ENCODE measurements around the gene TSTD1. TPM values are rescaled to one million over a fixed set of nuclear protein-coding genes. Genes with fewer than 3 reads are reported as not detected.
A peak's percentile ranks its signal among the peaks of the same experiment; 100 is the strongest.

Gene TSTD1
- polyA plus RNA-seq (2013, experiment 1 of 2) = 51.6 TPM
- 64.9 TPM for polyA plus RNA-seq (2013, experiment 2 of 2)

GRCh38 chr1:161038523-161039153 lies at the start of gene TSTD1:
TSS of gene TSTD1 (minus strand) at chr1:161038964. CDS start at chr1:161038889, 75 bp downstream.
- Histone ChIP-seq H3K4me1 (ENCODE audit: insufficient read depth, low read length) (peaks cover 18% of the 10 kb centered on the region), H3K9me3 (ENCODE audit: insufficient read depth, low read depth, low read length) (no peaks in the 10 kb centered on the region), H3K4me3 (ENCODE audit: low read length) (peak within 1 kb of the TSS; percentile 86), H3K27ac (ENCODE audit: low read depth, low read length) (peak within 1 kb of the TSS; percentile 64; the same call in 1 of the 2 replicates), H3K36me3 (ENCODE audit: insufficient read depth, low read length) (peaks cover 40% of the 10 kb centered on the region), H3K9ac (ENCODE audit: low read depth, low read length) (peak within 1 kb of the TSS; percentile 71), H3K27me3 (ENCODE audit: insufficient read depth, low read length) (no peaks in the 10 kb centered on the region)
- WGBS = 2% methylated on average over 53 of the region's 54 CpGs

- Histone ChIP-seq H3K4me1 (ENCODE audit: insufficient read depth, low read length) (peaks cover 19% of the 10 kb centered on the region; the same call in 1 of the 2 replicates), H3K27ac (ENCODE audit: low read depth, low read length) (no peak overlapping the region), H3K27me3 (ENCODE audit: insufficient read depth, low read length) (no peaks in the 10 kb centered on the region), H3K4me3 (ENCODE audit: low read length) (no peak overlapping the region), H3K9ac (ENCODE audit: low read depth, low read length) (no peak overlapping the region), H3K9me3 (ENCODE audit: insufficient read depth, low read depth, low read length) (no peaks in the 10 kb centered on the region), H3K36me3 (ENCODE audit: insufficient read depth, low read length) (no peaks in the 10 kb centered on the region)
- 73% methylated on average over 4 of the region's 4 CpGs for WGBS
Observed at GRCh38 chr1:161086457-161086856, 47.7 kb upstream of the TSTD1 start.

- Histone ChIP-seq H3K4me3 (ENCODE audit: low read length) (no peak overlapping the region), H3K4me1 (ENCODE audit: insufficient read depth, low read length) (peaks cover 19% of the 10 kb centered on the region; the same call in 1 of the 2 replicates), H3K27me3 (ENCODE audit: insufficient read depth, low read length) (no peaks in the 10 kb centered on the region), H3K36me3 (ENCODE audit: insufficient read depth, low read length) (no peaks in the 10 kb centered on the region), H3K9ac (ENCODE audit: low read depth, low read length) (no peak overlapping the region), H3K9me3 (ENCODE audit: insufficient read depth, low read depth, low read length) (no peaks in the 10 kb centered on the region), H3K27ac (ENCODE audit: low read depth, low read length) (no peak overlapping the region)
- 58% methylated on average over 2 of the region's 2 CpGs for WGBS
Observed at GRCh38 chr1:161085165-161085564, 46.4 kb upstream of the TSTD1 start.

- Histone ChIP-seq H3K9me3 (ENCODE audit: insufficient read depth, low read depth, low read length) (no peaks in the 10 kb centered on the region), H3K27ac (ENCODE audit: low read depth, low read length) (no peak overlapping the region), H3K4me3 (ENCODE audit: low read length) (no peak overlapping the region), H3K27me3 (ENCODE audit: insufficient read depth, low read length) (no peaks in the 10 kb centered on the region), H3K36me3 (ENCODE audit: insufficient read depth, low read length) (no peaks in the 10 kb centered on the region), H3K9ac (ENCODE audit: low read depth, low read length) (no peak overlapping the region), H3K4me1 (ENCODE audit: insufficient read depth, low read length) (peaks cover 19% of the 10 kb centered on the region; the same call in 1 of the 2 replicates)
- WGBS = no CpG with 5 or more reads among the region's 1 CpG
Observed at GRCh38 chr1:161084597-161084988, 45.8 kb upstream of the TSTD1 start.

- peaks cover 19% of the 10 kb centered on the region; the same call in 1 of the 2 replicates for H3K4me1 ChIP-seq (ENCODE audit: insufficient read depth, low read length)
- H3K27ac ChIP-seq (ENCODE audit: low read depth, low read length) = no peak overlapping the region
- 87% methylated on average over 10 of the region's 10 CpGs for WGBS
- no peaks in the 10 kb centered on the region for H3K36me3 ChIP-seq (ENCODE audit: insufficient read depth, low read length)
- no peak overlapping the region for H3K4me3 ChIP-seq (ENCODE audit: low read length)
- H3K27me3 ChIP-seq (ENCODE audit: insufficient read depth, low read length) = no peaks in the 10 kb centered on the region
- no peaks in the 10 kb centered on the region for H3K9me3 ChIP-seq (ENCODE audit: insufficient read depth, low read depth, low read length)
- H3K9ac ChIP-seq (ENCODE audit: low read depth, low read length) = no peak overlapping the region
Observed at GRCh38 chr1:161083748-161084596, 45.2 kb upstream of the TSTD1 start.

- no peaks in the 10 kb centered on the region for H3K27me3 ChIP-seq (ENCODE audit: insufficient read depth, low read length)
- H3K36me3 ChIP-seq (ENCODE audit: insufficient read depth, low read length) = no peaks in the 10 kb centered on the region
- no peak overlapping the region for H3K27ac ChIP-seq (ENCODE audit: low read depth, low read length)
- peaks cover 19% of the 10 kb centered on the region; the same call in 1 of the 2 replicates for H3K4me1 ChIP-seq (ENCODE audit: insufficient read depth, low read length)
- no peak overlapping the region for H3K4me3 ChIP-seq (ENCODE audit: low read length)
- 70% methylated on average over 8 of the region's 8 CpGs for WGBS
- H3K9me3 ChIP-seq (ENCODE audit: insufficient read depth, low read depth, low read length) = no peaks in the 10 kb centered on the region
- H3K9ac ChIP-seq (ENCODE audit: low read depth, low read length) = no peak overlapping the region
Observed at GRCh38 chr1:161082996-161083747, 44.4 kb upstream of the TSTD1 start.

GRCh38 chr1:161082483-161082882 lies 43.7 kb upstream of the TSTD1 start:
- no peak overlapping the region for H3K9ac ChIP-seq (ENCODE audit: low read depth, low read length)
- peaks cover 19% of the 10 kb centered on the region; the same call in 1 of the 2 replicates for H3K4me1 ChIP-seq (ENCODE audit: insufficient read depth, low read length)
- H3K4me3 ChIP-seq (ENCODE audit: low read length) = no peak overlapping the region
- H3K9me3 ChIP-seq (ENCODE audit: insufficient read depth, low read depth, low read length) = no peaks in the 10 kb centered on the region
- WGBS = 89% methylated on average over 2 of the region's 2 CpGs
- no peaks in the 10 kb centered on the region for H3K27me3 ChIP-seq (ENCODE audit: insufficient read depth, low read length)
- no peak overlapping the region for H3K27ac ChIP-seq (ENCODE audit: low read depth, low read length)
- no peaks in the 10 kb centered on the region for H3K36me3 ChIP-seq (ENCODE audit: insufficient read depth, low read length)

- Histone ChIP-seq H3K4me1 (ENCODE audit: insufficient read depth, low read length) (peaks cover 18% of the 10 kb centered on the region; the same call in 1 of the 2 replicates), H3K36me3 (ENCODE audit: insufficient read depth, low read length) (no peaks in the 10 kb centered on the region), H3K9ac (ENCODE audit: low read depth, low read length) (no peak overlapping the region), H3K4me3 (ENCODE audit: low read length) (no peak overlapping the region), H3K27ac (ENCODE audit: low read depth, low read length) (no peak overlapping the region), H3K27me3 (ENCODE audit: insufficient read depth, low read length) (no peaks in the 10 kb centered on the region), H3K9me3 (ENCODE audit: insufficient read depth, low read depth, low read length) (no peaks in the 10 kb centered on the region)
- 74% methylated on average over 5 of the region's 5 CpGs for WGBS
Observed at GRCh38 chr1:161081519-161081918, 42.8 kb upstream of the TSTD1 start.

- WGBS = 68% methylated on average over 5 of the region's 5 CpGs
- H3K4me3 ChIP-seq (ENCODE audit: low read length) = no peak overlapping the region
- no peaks in the 10 kb centered on the region for H3K36me3 ChIP-seq (ENCODE audit: insufficient read depth, low read length)
- H3K27ac ChIP-seq (ENCODE audit: low read depth, low read length) = no peak overlapping the region
- no peaks in the 10 kb centered on the region for H3K9me3 ChIP-seq (ENCODE audit: insufficient read depth, low read depth, low read length)
- H3K27me3 ChIP-seq (ENCODE audit: insufficient read depth, low read length) = no peaks in the 10 kb centered on the region
- no peak overlapping the region for H3K9ac ChIP-seq (ENCODE audit: low read depth, low read length)
- H3K4me1 ChIP-seq (ENCODE audit: insufficient read depth, low read length) = peaks cover 11% of the 10 kb centered on the region; the same call in 1 of the 2 replicates
Observed at GRCh38 chr1:161080441-161081405, 42.0 kb upstream of the TSTD1 start.

GRCh38 chr1:161079436-161080110 lies 40.8 kb upstream of the TSTD1 start:
- H3K27me3 ChIP-seq (ENCODE audit: insufficient read depth, low read length) = no peaks in the 10 kb centered on the region
- no peaks in the 10 kb centered on the region for H3K9me3 ChIP-seq (ENCODE audit: insufficient read depth, low read depth, low read length)
- H3K36me3 ChIP-seq (ENCODE audit: insufficient read depth, low read length) = no peaks in the 10 kb centered on the region
- H3K27ac ChIP-seq (ENCODE audit: low read depth, low read length) = no peak overlapping the region
- 93% methylated on average over 41 of the region's 41 CpGs for WGBS
- H3K4me3 ChIP-seq (ENCODE audit: low read length) = no peak overlapping the region
- H3K4me1 ChIP-seq (ENCODE audit: insufficient read depth, low read length) = peaks cover 4% of the 10 kb centered on the region; the same call in 1 of the 2 replicates
- H3K9ac ChIP-seq (ENCODE audit: low read depth, low read length) = no peak overlapping the region
